PC-9 (cell line): ENCODE results near the gene AFG1L.

Experiments used
- EZH2 ChIP-seq: fragments of 200-600 bp; sonication (generic); IDR thresholded peaks from 2 replicates; pipeline ENCODE4 v1.8.0; 2017; ENCODE audit warnings: antibody characterized with exemption, low read depth
- TF ChIP-seq, protein P1 (sequence below): fragments of 200-600 bp; sonication (generic); conservative IDR thresholded peaks from 2 replicates; pipeline ENCODE4 v1.6.1; 2017; ENCODE audit warnings: mixed run types, antibody characterized with exemption, mild to moderate bottlenecking, moderate library complexity

- TF ChIP-seq, protein P1, sequence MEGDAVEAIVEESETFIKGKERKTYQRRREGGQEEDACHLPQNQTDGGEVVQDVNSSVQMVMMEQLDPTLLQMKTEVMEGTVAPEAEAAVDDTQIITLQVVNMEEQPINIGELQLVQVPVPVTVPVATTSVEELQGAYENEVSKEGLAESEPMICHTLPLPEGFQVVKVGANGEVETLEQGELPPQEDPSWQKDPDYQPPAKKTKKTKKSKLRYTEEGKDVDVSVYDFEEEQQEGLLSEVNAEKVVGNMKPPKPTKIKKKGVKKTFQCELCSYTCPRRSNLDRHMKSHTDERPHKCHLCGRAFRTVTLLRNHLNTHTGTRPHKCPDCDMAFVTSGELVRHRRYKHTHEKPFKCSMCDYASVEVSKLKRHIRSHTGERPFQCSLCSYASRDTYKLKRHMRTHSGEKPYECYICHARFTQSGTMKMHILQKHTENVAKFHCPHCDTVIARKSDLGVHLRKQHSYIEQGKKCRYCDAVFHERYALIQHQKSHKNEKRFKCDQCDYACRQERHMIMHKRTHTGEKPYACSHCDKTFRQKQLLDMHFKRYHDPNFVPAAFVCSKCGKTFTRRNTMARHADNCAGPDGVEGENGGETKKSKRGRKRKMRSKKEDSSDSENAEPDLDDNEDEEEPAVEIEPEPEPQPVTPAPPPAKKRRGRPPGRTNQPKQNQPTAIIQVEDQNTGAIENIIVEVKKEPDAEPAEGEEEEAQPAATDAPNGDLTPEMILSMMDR = peak; percentile 98
- no peak for TF ChIP-seq EZH2
Measured at GRCh38 chr6:108541843-108542759, 247.2 kb downstream of the AFG1L start.
